ENCODE data around the gene CTSZ. TPM values are rescaled to one million over a fixed set of nuclear protein-coding genes. Genes with fewer than 3 reads are reported as not detected.
A peak's percentile ranks its signal among the peaks of the same experiment; 100 is the strongest.

The CTSZ gene
- total and polyA plus RNA-seq, 10 of the 15 experiments (the other 5 are each of a cell fraction or from before 2014, with no cell fraction given): 6.0 to 301 (median 154) TPM

DNA sequence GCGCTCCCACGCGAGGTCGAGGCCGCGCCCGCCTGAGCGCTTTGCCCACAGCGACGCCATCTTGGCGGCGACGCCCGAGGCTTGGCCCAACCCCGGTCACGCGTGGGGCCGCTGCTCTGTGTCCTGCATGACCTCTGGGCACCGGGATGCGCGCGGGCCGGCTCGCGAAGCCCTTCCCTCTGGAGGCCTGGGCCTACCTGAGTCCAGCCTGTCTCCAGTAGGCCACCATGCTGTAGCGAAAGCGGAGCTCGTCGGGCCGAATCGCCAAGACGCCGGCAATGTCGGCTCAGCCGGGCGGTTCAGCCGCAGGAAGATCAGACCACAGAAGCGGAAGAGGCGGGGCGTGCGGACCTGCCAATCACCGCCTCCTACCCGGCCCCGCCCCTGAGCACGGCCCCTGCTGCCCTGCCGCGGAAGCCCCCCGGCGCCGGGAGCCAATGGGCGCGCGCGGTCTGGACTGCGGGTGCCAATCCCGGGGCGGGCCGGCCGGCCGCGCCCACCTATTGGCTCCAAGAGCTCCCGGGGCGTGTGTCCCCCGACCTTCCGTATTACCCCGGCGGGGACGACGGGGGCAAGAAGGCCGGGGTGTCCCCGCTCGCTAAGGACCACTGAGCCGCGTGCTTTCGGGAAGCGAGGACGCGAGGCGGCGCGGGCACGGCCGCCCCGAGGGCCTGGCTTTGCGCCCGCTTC is 25.1 kb upstream of the CTSZ start, which contains the start of gene ATP5F1E (continued):
- TF ChIP-seq, protein P1, sequence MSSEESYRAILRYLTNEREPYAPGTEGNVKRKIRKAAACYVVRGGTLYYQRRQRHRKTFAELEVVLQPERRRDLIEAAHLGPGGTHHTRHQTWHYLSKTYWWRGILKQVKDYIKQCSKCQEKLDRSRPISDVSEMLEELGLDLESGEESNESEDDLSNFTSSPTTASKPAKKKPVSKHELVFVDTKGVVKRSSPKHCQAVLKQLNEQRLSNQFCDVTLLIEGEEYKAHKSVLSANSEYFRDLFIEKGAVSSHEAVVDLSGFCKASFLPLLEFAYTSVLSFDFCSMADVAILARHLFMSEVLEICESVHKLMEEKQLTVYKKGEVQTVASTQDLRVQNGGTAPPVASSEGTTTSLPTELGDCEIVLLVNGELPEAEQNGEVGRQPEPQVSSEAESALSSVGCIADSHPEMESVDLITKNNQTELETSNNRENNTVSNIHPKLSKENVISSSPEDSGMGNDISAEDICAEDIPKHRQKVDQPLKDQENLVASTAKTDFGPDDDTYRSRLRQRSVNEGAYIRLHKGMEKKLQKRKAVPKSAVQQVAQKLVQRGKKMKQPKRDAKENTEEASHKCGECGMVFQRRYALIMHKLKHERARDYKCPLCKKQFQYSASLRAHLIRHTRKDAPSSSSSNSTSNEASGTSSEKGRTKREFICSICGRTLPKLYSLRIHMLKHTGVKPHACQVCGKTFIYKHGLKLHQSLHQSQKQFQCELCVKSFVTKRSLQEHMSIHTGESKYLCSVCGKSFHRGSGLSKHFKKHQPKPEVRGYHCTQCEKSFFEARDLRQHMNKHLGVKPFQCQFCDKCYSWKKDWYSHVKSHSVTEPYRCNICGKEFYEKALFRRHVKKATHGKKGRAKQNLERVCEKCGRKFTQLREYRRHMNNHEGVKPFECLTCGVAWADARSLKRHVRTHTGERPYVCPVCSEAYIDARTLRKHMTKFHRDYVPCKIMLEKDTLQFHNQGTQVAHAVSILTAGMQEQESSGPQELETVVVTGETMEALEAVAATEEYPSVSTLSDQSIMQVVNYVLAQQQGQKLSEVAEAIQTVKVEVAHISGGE (CRISPR knock-in tag; IDR thresholded peaks at IDR 0.05): peak; percentile 55
- peak; percentile 88 for TF ChIP-seq CBFB (IDR thresholded peaks at IDR 0.05; ENCODE audit: low read depth)
- TF ChIP-seq HDGF (IDR thresholded peaks at IDR 0.05): no peak
- peak; percentile 84 for TF ChIP-seq PML (IDR thresholded peaks at IDR 0.05; ENCODE audit: low read length)
- peak; percentile 54 for TF ChIP-seq MYC (IDR thresholded peaks at IDR 0.05; ENCODE audit: insufficient read depth, insufficient read length, insufficient replicate concordance, low read length, severe bottlenecking)
- no peak for TF ChIP-seq STAT1 (conservative IDR thresholded peaks at IDR 0.05)
- TF ChIP-seq, protein P2, sequence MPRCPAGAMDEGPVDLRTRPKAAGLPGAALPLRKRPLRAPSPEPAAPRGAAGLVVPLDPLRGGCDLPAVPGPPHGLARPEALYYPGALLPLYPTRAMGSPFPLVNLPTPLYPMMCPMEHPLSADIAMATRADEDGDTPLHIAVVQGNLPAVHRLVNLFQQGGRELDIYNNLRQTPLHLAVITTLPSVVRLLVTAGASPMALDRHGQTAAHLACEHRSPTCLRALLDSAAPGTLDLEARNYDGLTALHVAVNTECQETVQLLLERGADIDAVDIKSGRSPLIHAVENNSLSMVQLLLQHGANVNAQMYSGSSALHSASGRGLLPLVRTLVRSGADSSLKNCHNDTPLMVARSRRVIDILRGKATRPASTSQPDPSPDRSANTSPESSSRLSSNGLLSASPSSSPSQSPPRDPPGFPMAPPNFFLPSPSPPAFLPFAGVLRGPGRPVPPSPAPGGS (IDR thresholded peaks at IDR 0.05; ENCODE audit: borderline replicate concordance, insufficient read depth, low read depth, low read length, poor library complexity, severe bottlenecking): peak; percentile 77
- TF ChIP-seq NFIC (IDR thresholded peaks at IDR 0.05; ENCODE audit: low read depth, low read length): no peak
- TF ChIP-seq ZSCAN29 (IDR thresholded peaks at IDR 0.05): no peak
- TF ChIP-seq, protein P3, sequence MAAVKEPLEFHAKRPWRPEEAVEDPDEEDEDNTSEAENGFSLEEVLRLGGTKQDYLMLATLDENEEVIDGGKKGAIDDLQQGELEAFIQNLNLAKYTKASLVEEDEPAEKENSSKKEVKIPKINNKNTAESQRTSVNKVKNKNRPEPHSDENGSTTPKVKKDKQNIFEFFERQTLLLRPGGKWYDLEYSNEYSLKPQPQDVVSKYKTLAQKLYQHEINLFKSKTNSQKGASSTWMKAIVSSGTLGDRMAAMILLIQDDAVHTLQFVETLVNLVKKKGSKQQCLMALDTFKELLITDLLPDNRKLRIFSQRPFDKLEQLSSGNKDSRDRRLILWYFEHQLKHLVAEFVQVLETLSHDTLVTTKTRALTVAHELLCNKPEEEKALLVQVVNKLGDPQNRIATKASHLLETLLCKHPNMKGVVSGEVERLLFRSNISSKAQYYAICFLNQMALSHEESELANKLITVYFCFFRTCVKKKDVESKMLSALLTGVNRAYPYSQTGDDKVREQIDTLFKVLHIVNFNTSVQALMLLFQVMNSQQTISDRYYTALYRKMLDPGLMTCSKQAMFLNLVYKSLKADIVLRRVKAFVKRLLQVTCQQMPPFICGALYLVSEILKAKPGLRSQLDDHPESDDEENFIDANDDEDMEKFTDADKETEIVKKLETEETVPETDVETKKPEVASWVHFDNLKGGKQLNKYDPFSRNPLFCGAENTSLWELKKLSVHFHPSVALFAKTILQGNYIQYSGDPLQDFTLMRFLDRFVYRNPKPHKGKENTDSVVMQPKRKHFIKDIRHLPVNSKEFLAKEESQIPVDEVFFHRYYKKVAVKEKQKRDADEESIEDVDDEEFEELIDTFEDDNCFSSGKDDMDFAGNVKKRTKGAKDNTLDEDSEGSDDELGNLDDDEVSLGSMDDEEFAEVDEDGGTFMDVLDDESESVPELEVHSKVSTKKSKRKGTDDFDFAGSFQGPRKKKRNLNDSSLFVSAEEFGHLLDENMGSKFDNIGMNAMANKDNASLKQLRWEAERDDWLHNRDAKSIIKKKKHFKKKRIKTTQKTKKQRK (IDR thresholded peaks at IDR 0.05; ENCODE audit: low read depth, low read length): no peak
- TF ChIP-seq TCF7 (IDR thresholded peaks at IDR 0.05; ENCODE audit: borderline replicate concordance): no peak
- peak; percentile 9; the same call in 1 of the 2 replicates for TF ChIP-seq HCFC1 (IDR thresholded peaks at IDR 0.05; ENCODE audit: low read length)
- TF ChIP-seq, protein P4, sequence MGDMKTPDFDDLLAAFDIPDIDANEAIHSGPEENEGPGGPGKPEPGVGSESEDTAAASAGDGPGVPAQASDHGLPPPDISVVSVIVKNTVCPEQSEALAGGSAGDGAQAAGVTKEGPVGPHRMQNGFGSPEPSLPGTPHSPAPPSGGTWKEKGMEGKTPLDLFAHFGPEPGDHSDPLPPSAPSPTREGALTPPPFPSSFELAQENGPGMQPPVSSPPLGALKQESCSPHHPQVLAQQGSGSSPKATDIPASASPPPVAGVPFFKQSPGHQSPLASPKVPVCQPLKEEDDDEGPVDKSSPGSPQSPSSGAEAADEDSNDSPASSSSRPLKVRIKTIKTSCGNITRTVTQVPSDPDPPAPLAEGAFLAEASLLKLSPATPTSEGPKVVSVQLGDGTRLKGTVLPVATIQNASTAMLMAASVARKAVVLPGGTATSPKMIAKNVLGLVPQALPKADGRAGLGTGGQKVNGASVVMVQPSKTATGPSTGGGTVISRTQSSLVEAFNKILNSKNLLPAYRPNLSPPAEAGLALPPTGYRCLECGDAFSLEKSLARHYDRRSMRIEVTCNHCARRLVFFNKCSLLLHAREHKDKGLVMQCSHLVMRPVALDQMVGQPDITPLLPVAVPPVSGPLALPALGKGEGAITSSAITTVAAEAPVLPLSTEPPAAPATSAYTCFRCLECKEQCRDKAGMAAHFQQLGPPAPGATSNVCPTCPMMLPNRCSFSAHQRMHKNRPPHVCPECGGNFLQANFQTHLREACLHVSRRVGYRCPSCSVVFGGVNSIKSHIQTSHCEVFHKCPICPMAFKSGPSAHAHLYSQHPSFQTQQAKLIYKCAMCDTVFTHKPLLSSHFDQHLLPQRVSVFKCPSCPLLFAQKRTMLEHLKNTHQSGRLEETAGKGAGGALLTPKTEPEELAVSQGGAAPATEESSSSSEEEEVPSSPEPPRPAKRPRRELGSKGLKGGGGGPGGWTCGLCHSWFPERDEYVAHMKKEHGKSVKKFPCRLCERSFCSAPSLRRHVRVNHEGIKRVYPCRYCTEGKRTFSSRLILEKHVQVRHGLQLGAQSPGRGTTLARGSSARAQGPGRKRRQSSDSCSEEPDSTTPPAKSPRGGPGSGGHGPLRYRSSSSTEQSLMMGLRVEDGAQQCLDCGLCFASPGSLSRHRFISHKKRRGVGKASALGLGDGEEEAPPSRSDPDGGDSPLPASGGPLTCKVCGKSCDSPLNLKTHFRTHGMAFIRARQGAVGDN (IDR thresholded peaks at IDR 0.05): peak; percentile 95
- peak; percentile 80 for TF ChIP-seq IKZF1 (conservative IDR thresholded peaks at IDR 0.05)
- TF ChIP-seq GATAD2B (conservative IDR thresholded peaks at IDR 0.05; ENCODE audit: low read depth): peak; percentile 99
- TF ChIP-seq RUNX3 (IDR thresholded peaks at IDR 0.05; ENCODE audit: low read length): peak; percentile 84
- TF ChIP-seq BACH1 (IDR thresholded peaks at IDR 0.05; ENCODE audit: borderline replicate concordance): peak; percentile 98; the same call in 1 of the 2 replicates
- TF ChIP-seq ZNF384 (IDR thresholded peaks at IDR 0.05; ENCODE audit: borderline replicate concordance, low read depth, low read length): no peak

Measured in GM12878 (cell line).